ENCODE data around the gene EGLN2.
A peak's percentile ranks its signal among the peaks of the same experiment; 100 is the strongest.
"Not testable (repeated sequence)": the region's sequence is repeated elsewhere in the genome, so short reads cannot be mapped to it uniquely, and the experiment has no call there.

Gene EGLN2

DNA sequence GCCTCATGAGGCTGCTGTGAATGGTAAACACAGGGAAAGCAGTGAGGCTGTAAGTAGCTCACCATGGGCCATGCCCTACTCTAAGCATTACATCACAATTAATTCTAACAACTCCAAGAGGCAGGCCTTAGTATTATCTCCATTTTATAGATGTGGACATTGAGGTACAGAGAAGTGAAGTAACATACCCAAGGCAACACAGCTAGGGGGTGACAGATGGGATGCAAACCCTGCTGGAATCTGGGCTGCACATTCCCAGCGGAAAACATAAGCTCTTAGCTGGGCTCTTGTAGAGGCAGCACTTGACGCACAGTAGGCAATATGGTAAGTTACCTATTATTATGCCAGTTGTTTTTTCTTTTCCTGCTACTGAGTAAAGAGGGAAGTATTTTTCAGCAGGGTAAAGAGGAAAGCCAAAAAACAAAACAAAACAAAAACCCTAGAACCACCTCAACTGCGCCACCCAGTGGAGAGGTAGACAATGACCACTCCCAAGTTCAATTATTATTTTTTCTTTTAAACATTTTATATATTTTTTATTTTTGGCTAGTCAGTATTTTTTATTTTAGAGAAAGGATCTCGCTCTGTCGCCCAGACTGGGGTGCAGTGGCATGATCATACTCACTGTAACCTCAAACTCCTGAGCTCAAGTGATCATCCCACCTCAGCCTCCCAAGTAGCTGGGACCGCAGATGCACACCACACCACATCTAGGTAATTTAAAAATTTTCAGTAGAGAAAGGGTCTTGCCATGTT lies 20.7 kb downstream of the EGLN2 start:
- DNase-seq (ENCODE audit: low read depth) = peak; percentile 46

DNA sequence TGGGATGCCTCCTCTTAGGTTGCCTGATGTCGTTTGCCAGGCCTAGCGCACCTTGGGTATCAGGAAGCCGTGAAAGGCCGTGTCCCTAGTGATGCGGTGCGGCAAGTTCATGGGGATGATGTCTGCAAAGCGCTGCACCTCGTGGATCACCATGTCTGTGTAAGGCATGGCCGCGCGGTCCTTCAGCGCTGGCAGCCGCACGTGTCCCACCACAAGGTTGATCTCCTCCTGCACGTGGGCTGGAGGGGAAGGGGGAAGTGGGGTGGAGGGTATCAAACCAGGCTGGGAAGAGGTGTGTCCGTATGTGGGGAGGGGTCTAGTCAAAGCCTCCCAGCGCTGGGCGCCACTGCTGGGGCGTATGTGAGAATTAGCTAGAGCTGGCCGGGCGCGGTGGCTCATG lies 23.2 kb downstream of the EGLN2 start:
- no peak for DNase-seq (ENCODE audit: low read depth)

DNA sequence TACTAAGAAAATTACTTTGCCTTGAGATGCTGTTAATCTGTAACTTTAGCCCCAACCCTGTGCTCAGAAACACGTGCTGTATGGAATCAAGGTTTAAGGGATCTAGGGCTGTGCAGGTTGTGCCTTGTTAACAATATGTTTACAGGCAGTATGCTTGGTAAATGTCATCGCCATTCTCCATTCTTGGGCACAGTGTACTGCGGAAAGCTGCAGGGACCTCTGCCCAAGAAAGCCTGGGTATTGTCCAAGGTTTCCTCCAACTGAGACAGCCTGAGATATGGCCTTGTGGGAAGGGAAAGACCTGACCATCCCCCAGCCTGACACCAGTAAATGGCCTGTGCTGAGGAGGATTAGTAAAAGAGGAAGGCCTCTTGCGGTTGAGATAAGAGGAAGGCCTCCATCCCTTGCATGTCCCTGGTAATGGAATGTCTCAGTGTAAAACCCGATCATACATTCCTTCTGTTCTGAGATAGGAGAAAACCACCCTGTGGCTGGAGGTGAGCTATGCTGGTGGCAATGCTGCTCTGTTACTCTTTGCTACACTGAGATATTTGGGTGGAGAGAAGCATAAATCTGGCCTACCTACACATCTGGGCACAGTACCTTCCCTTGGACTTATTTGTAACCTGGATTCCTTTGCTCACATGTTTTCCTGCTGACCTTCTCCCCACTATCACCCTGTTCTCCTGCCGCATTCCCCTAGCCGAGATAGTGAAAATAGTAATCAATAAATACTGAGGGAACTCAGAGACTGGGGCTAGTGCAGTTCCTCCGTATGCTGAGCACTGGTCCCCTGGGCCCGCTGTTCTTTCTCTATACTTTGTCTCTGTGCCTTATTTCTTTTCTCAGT lies 23.9 kb downstream of the EGLN2 start:
- not testable (repeated sequence) for DNase-seq (ENCODE audit: low read depth)

GRCh38 chr19:40824916-40825315 lies 25.9 kb downstream of the EGLN2 start:
- DNase-seq (ENCODE audit: low read depth) = not testable (repeated sequence)

GRCh38 chr19:40825460-40826095 lies 26.6 kb downstream of the EGLN2 start:
- DNase-seq (ENCODE audit: low read depth) = not testable (repeated sequence)

DNA sequence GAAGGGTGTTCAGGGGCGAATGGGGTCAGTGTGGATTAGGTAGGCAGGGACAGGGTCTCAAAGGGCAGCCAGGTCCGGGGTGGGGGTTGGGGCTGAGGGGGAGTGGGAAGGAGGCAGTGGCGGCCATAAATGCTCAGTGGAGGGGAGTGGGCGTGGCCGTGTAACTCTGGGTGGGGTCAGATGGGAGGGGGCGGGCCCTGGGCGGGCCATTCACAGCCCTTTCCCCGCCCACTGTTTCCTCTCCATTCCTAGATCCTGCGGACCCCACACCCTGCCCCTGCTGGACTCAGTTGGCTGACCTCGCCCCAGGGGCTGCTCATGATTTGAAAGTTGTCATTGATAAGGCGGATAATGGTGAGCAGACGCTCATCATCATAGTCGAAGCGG lies 27.3 kb downstream of the EGLN2 start:
- not testable (repeated sequence) for DNase-seq (ENCODE audit: low read depth)

DNA sequence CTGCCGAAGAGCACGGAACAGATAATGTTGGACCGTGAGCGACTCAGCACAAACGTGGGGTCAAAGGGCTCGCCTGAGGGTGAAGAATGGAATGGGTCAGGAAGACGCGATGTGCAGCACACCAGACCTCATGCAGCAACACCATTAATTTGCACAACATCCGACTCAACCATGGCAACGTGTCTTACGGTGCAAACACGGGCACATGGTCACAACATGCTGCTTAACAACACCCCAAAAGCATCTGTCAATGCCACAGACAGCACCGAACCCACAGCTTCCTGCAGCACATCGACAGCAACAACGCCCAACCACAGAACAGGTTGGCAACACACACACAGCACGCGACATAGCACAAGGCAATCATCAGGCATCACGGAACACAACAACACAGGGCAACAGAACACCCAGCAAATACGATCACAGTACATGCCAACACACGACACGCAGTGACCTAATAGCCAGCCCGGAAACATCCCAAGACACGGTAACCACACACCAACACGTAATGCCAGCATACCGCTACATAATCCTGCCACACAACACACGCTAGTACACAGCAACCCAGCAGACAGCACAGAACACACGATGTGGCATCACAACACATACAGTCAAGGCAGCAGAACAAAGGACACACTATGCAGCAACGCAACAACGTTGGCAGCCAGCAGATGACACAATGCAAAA lies 27.9 kb downstream of the EGLN2 start:
- not testable (repeated sequence) for DNase-seq (ENCODE audit: low read depth)

GRCh38 chr19:40827386-40828247 lies 28.6 kb downstream of the EGLN2 start:
- no peak for DNase-seq (ENCODE audit: low read depth)

DNA sequence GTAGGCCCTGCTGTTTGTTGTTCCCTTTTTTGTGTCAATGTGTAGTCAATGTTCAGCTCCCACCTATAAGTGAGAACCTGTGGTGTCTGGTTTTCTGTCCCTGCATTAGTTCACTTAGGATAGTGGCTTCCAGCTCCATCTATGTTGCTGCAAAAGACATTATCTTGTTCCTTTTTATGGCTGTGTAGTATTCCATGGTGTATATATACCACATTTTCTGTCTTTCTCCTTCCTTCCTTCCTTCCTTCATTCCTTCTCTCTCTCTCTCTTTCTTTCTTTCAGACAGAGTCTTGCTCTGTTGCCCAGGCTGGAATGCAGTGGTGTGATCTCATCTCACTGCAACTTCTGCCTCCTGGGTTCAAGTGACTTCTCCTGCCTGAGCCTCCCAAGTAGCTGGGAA lies 30.2 kb downstream of the EGLN2 start:
- no peak for DNase-seq (ENCODE audit: low read depth)

DNA sequence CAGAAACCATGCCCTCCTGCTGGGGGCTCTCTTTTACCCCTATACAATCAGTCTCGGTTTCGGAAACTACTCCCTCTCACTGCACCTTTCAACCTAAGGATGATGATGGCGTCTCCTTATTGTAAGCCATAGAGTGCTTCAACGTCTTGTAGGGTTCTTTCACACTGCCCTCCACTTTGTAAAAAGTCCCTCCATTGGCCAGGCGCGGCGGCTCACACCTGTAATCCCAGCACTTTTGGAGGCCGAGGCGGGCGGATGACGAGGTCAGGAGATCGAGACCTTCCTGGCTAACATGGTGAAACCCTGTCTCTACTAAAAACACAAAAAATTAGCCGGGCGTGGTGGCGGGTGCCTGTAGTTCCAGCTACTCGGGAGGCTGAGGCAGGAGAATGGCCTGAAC lies 31.8 kb downstream of the EGLN2 start:
- DNase-seq (ENCODE audit: low read depth) = not testable (repeated sequence)

DNA sequence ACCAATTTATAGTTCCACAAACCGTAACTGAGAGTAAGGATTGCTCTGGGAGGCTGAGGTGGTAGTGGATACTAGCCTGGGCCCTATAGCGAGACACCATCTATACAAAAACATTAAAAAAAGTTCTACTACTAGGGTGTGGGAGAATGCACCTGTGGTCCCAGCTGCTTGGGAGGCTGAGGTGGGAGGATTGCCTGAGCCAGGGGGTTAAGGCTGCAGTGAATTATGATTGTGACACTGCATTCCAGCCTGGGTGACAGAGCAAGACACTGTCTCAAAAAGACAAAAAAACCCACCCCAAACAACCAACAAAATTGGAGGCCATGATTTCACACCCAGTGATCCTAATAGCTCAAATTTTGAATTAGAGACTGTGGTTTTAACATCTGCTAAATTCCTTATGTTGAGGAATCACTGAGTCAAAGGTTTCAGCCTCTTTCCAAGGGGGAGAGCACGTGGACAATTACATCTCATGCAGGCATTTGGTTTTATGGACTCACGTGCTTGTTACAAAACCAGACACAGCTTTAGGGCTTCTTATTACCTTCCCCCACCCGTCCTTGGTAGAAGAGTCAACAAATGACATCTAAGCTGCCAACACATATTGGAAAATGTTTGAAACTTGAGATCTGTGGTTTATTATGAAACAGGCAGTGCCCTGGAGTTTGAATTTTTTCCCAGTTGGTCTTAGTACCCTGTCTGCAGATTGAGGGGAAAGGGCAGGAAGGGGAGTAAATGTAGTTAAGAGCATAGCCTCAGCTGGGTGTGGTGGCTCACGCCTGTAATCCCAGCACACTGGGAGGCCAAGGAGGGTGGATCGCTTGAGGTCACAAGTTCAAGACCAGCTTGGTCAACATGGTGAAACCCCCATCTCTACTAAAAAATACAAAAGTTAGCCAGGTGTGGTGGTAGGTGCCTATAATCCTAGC lies 32.8 kb downstream of the EGLN2 start:
- no peak for DNase-seq (ENCODE audit: low read depth)

- DNase-seq (ENCODE audit: low read depth) = not testable (repeated sequence)
These were observed 33.4 kb downstream of the EGLN2 start for GRCh38 chr19:40832431-40832790.

DNA sequence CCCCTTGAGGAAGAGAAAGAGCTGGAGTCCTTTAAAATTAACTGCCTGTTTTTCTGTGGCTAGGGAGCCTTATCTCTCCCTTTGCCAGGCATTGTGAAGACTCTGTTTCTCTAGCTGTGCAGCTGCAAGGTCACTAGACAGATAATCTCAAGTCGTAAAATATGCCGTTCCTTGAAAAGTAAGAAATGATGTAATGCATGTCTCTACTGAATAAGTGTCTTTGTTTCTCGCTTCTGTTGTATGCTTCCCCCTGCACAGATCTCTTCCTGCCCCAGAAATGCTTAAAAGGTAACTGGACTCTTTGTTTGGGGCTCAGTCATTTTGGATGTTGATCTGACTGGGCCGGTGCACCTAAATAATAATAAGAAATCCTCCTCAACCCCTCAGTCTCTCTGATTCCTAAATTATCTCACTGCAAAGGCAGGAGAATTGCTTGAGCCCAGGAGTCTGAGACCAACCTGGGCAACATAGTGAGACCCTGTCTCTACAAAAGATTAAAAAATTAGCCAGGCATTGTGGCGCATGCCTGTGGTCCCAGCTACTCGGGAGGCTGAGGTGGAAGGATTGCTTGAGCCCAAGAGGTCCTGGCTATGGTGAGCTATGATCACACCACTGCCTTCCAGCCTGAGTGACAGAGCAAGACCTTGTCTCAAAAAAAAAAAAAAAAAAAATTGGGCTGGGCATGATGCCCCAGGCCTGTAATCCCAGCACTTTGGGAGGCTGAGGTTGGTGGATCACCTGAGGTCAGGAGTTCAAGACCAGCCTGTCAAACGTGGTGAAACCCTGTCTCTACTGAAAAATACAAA lies 34.9 kb downstream of the EGLN2 start:
- DNase-seq (ENCODE audit: low read depth) = not testable (repeated sequence)

DNA sequence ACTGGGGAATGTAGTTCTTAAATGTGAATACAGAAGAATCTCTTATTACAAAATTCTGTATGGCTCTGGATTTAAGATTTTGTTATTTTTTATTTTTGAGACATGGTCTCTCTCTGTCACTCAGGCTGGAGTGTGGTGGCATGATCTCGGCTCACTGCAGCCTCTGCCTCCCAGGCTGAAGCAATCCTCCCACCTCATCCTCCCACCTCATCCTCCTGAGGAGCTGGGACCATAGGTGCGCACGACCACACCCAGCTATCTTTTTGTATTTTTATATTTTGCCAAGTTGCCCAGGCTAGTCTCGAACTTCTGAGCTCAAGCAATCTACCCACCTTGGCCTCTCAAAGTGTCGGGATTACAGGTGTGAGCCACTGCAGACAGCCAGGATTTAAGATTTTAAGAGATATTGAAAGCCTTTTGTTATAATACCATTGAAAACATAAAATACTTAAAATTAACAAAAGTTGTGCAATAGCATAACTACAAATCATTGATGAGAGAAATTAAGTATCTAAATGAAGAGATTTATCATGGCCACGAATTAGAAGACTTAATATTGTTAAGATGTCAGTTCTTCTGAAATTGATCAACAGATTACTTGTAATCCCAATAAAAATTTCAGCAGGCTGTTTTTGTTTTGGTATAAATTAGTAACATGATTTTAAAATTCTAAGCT lies 37.9 kb downstream of the EGLN2 start:
- no peak for DNase-seq (ENCODE audit: low read depth)

DNA sequence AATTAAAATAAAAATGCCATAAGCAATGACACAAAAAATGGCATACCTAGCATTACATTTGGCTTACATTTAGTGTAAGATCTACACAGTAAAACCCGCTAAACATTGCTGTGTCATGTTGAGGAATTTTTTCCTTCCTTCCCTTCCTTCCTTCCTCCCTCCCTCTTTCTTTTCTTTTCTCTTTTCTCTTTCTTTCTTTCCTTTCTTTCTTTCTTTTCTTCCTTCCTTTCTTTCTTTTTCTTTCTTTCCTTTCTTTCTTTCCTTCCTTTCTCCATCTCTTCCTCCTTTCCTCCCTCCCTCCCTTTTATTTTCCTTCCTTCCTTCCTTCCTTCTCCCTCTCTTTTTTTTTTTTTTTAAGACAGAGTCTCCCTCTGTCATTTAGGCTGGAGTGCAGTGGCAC lies 39.5 kb downstream of the EGLN2 start:
- not testable (repeated sequence) for DNase-seq (ENCODE audit: low read depth)

GRCh38 chr19:40842012-40842411 lies 43.0 kb downstream of the EGLN2 start:
- DNase-seq (ENCODE audit: low read depth) = not testable (repeated sequence)

DNA sequence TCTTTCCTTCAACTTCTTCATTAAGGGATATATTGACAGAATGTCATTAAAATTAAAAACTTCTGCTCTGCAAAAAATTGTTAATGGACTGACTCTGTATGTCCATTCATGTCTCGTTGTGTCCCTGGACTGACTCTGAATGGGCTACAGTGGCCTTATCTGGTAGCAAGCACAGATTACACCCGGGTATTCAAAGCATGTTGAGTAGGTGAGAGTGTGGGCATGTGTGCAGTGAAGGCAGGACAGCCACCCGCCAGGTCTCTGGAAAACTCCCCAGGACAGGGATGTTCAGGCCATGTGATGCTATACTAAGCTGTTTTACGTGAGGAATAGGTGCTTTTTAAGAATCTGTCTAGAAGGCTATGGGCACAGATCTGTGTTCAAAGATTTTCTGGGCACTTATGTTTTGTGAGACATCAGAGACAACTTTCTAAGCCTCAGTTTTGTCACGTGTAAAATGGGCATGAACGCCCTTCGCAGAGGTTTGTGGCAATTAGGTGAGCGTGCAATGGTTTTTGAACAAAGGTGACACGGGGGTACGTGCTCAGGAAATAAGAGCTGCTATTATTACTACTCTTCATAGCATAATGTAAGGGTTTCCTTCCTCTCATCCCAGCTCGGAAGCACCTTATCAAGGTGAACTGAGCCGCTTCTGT lies 44.1 kb downstream of the EGLN2 start:
- DNase-seq (ENCODE audit: low read depth) = not testable (repeated sequence)

DNA sequence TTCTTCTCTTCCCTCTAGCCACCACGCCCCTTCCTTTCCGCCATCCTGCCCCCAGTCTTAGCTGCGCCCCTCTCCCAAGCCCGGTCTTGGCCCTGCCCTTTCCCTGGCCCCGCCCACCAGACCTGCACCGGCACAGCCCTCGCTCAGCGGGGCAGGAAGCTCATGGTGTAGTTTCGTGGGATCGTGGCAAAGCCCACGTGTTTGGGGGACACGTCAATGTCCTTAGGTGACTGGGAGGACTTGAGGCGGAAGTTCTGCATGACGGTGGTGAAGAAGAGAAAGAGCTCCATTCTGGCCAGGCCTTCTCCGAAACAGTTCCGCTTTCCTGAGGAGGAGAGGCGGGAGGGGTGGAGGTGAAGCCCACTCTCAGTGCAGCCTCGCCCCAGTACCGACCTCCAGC lies 44.7 kb downstream of the EGLN2 start:
- DNase-seq (ENCODE audit: low read depth) = peak; percentile 63
